ENCODE results near the gene RAB40B.

DNA sequence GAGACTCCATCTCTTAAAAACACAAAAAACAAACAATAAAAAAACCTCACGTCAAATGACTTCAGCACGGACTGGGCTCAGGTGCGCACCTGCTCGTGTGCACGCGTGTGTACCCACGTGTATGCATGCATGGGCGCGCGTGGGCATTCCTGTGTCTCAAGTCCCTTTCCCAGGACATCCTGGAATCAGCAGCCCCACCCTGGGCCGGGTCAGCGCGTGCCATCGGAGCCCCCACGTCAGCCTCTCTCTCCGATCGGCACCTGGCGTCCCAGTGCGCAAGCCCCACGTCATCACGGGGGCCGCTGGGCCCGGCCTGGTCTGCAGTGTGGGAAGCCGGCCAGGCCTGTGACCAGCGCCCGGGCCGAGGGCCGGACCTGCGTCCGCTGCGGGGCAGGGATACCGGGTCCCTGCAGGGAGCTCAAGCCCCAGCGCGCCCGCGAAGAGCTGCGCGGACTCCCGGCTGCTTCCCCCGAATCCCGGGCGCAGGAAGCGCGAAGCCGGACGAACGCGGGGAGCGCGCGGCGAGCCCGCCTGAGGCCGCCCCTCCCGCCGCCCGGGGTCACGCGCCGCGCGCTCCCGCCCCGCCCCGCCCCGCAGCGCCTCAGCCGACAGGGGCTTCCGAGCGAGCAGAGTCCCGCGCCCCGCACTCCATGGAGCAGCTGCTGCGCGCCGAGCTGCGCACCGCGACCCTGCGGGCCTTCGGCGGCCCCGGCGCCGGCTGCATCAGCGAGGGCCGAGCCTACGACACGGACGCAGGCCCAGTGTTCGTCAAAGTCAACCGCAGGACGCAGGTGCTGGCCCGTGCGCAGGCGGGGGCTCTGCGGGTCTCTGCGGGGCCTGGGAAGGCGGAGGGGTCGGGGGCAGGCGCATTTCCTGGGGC lies 36.7 kb upstream of the RAB40B start, which contains the start of gene FN3K:
- peak; percentile 8 for TF ChIP-seq POLR2AphosphoS5 (IDR thresholded peaks at IDR 0.05)
- TF ChIP-seq CTCF (IDR thresholded peaks at IDR 0.05), result no peak

All from prostate gland (tissue), 2 donors.